MM.1S (cell line): ENCODE measurements around the gene NOX5.

Source experiments
- DNase-seq: peaks from one replicate; pipeline ENCODE4 v3.0.0-alpha.2; 2015
- H2AFZ ChIP-seq: fragments of 300-600 bp; sonication (generic); 2 replicates; pipeline ENCODE4 v1.6.0; 2016; ENCODE audit warnings: antibody characterized with exemption, low read length
- H3F3A ChIP-seq: fragments of 300-600 bp; sonication (generic); 2 replicates; pipeline ENCODE4 v1.6.1; 2016; ENCODE audit warnings: mild to moderate bottlenecking, antibody characterized with exemption, low read length, moderate library complexity, mixed read lengths; ENCODE audit not compliant: insufficient read depth
- H3K27ac ChIP-seq: fragments of 300-600 bp; sonication (generic); 2 replicates; pipeline ENCODE4 v1.5.1; 2016; ENCODE audit warnings: mild to moderate bottlenecking, low read length
- H3K27me3 ChIP-seq: fragments of 300-600 bp; sonication (generic); replicated peaks from 2 replicates; pipeline ENCODE4 v1.6.0; 2016; ENCODE audit warnings: low read length; ENCODE audit not compliant: insufficient read depth
- H3K36me3 ChIP-seq: fragments of 300-600 bp; sonication (generic); replicated peaks from 2 replicates; pipeline ENCODE4 v1.6.1; 2016; ENCODE audit warnings: mild to moderate bottlenecking, low read length, mixed read lengths; ENCODE audit not compliant: insufficient read depth
- H3K4me1 ChIP-seq: fragments of 300-600 bp; sonication (generic); 2 replicates; pipeline ENCODE4 v1.6.1; 2016; ENCODE audit warnings: low read length, mixed read lengths
- H3K4me2 ChIP-seq: fragments of 300-600 bp; sonication (generic); 2 replicates; pipeline ENCODE4 v1.6.0; 2016; ENCODE audit warnings: low read depth, low read length
- H3K4me3 ChIP-seq: fragments of 300-600 bp; sonication (generic); 2 replicates; pipeline ENCODE4 v1.5.1; 2016; ENCODE audit warnings: low read length, mixed read lengths
- H3K79me2 ChIP-seq: fragments of 300-600 bp; sonication (generic); 2 replicates; pipeline ENCODE4 v1.6.1; 2016; ENCODE audit warnings: mixed run types, low read length, mixed read lengths
- H3K9ac ChIP-seq: fragments of 300-600 bp; sonication (generic); 2 replicates; pipeline ENCODE4 v1.6.1; 2016; ENCODE audit warnings: low read length, mixed read lengths
- H3K9me2 ChIP-seq: fragments of 300-600 bp; sonication (generic); replicated peaks from 2 replicates; pipeline ENCODE4 v1.6.1; 2016; ENCODE audit warnings: mild to moderate bottlenecking, low read length, mixed read lengths; ENCODE audit not compliant: insufficient read depth
- H3K9me3 ChIP-seq: fragments of 300-600 bp; sonication (generic); replicated peaks from 2 replicates; pipeline ENCODE4 v1.6.1; 2016; ENCODE audit warnings: mild to moderate bottlenecking, low read length, mixed read lengths; ENCODE audit not compliant: insufficient read depth
- H4K20me1 ChIP-seq: fragments of 300-600 bp; sonication (generic); 2 replicates; pipeline ENCODE4 v1.6.1; 2016; ENCODE audit warnings: mild to moderate bottlenecking, low read length, moderate library complexity, mixed read lengths; ENCODE audit not compliant: insufficient read depth
- EZH2 ChIP-seq: fragments of 300-600 bp; sonication (generic); optimal IDR thresholded peaks from 2 replicates; pipeline ENCODE3; 2017; ENCODE audit warnings: low read depth, mild to moderate bottlenecking, antibody characterized with exemption, low read length, mixed read lengths
- EZH2phosphoT487 ChIP-seq: fragments of 300-600 bp; sonication (generic); IDR thresholded peaks from 2 replicates; pipeline ENCODE4 v1.6.1; 2018; ENCODE audit warnings: antibody characterized with exemption, low read length
- TF ChIP-seq, protein P1 (sequence below): fragments of 300-600 bp; sonication (generic); IDR thresholded peaks from 2 replicates; pipeline ENCODE4 v1.5.1; 2016; ENCODE audit warnings: antibody characterized with exemption, low read length, mixed read lengths

Gene NOX5

DNA sequence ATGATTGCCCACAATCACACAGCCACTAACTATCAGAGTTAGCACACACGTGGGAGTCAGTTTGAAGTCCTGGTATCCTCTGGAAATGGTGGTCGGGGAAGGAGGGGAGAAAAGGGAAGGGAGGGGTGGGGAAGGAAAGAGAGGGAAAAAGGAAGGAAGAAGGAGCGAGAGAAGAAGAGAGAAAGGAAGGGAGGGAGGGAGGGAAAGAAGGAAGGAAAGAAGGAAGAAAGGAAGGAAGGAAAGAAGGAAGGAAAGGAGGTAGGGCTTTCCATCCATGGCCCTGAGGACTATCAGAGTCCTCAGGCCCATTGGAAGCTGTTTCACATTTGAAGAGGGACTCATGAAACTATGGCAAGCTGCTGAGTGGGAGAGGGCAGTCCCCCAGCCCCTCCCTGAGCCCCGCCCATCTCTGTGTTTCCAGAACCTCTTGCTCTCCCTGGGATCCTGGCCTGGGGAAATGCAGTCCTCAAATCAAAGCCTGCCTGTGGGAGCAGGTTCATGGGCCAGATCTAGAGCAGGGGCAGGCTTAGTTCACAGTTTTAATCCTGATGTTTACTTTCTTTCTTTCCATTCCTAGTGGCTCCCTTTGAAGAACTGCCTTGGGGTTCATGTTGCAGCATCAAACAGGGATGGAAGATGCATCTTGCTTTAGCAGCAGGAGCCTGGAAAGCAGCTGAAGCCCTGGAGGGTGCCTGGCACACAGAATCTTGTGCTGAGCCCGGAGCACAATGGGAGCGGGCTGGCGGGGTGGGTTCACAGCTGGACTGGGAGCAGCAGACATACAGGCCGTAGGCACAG is 79.8 kb downstream of the NOX5 start:
- H3K27me3 ChIP-seq: no peaks in the 10 kb centered on the region
- no peaks in the 10 kb centered on the region for H3K9me2 ChIP-seq
- H3K9ac ChIP-seq: no peak overlapping the region
- no peaks in the 10 kb centered on the region for H3K79me2 ChIP-seq
- no peak for DNase-seq
- no peak overlapping the region for H3K4me3 ChIP-seq
- no peaks in the 10 kb centered on the region for H3K36me3 ChIP-seq
- no peaks in the 10 kb centered on the region for H4K20me1 ChIP-seq
- H3K4me1 ChIP-seq: no peaks in the 10 kb centered on the region
- TF ChIP-seq EZH2: no peak
- no peak overlapping the region for H2AFZ ChIP-seq
- no peak overlapping the region for H3K4me2 ChIP-seq
- no peaks in the 10 kb centered on the region for H3K9me3 ChIP-seq
- H3F3A ChIP-seq: no peaks in the 10 kb centered on the region
- no peak overlapping the region for H3K27ac ChIP-seq

DNA sequence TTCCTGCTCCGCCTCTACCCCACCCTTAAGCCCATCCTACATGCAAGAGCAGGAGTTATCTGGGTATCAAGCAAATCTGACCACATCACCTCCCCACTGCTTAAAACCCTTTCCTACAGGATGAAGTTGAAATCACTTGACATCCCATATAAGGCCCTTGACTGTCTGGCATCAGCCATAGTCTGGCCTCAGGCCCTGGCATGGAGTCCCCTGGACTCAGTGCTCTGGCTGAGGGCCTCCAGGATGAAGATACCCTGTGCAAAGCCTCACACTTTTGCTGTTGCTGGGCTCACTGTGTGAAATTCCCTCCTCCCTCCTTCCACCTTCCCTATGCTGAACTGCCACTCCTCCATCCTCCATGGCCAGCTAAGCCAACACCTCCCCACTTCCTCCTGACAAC is 80.8 kb downstream of the NOX5 start:
- Histone ChIP-seq H4K20me1 (no peaks in the 10 kb centered on the region), H3K4me2 (no peak overlapping the region)
- TF ChIP-seq, protein P1, sequence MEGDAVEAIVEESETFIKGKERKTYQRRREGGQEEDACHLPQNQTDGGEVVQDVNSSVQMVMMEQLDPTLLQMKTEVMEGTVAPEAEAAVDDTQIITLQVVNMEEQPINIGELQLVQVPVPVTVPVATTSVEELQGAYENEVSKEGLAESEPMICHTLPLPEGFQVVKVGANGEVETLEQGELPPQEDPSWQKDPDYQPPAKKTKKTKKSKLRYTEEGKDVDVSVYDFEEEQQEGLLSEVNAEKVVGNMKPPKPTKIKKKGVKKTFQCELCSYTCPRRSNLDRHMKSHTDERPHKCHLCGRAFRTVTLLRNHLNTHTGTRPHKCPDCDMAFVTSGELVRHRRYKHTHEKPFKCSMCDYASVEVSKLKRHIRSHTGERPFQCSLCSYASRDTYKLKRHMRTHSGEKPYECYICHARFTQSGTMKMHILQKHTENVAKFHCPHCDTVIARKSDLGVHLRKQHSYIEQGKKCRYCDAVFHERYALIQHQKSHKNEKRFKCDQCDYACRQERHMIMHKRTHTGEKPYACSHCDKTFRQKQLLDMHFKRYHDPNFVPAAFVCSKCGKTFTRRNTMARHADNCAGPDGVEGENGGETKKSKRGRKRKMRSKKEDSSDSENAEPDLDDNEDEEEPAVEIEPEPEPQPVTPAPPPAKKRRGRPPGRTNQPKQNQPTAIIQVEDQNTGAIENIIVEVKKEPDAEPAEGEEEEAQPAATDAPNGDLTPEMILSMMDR: no peak
- no peak for TF ChIP-seq EZH2phosphoT487
- no peak for TF ChIP-seq EZH2

DNA sequence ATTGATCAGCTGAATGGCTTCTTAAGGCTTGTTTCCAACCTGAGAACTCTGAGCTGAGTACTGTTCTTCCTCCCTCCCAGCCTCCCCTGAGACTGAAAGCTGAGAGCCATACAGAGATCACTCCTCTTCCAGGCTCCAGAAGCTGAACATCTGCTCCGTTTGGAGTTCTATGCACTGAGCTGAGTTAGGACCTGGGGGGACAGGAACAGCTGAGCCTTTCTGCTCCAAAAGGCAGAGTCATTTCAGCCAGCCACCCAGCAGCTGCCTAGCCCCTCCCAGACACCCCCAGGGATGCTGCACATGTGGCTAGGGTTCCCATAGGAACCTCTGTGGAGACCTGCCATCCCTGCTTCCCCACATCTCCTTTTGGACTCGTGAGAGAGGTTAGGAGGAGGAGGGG is 81.7 kb downstream of the NOX5 start:
- no peak overlapping the region for H3K27ac ChIP-seq
- no peak overlapping the region for H3K4me2 ChIP-seq
- no peaks in the 10 kb centered on the region for H3F3A ChIP-seq
- H3K4me1 ChIP-seq: no peaks in the 10 kb centered on the region
- no peaks in the 10 kb centered on the region for H3K9me2 ChIP-seq
- no peak overlapping the region for H3K4me3 ChIP-seq
- no peaks in the 10 kb centered on the region for H3K9me3 ChIP-seq
- no peak for DNase-seq
- H3K9ac ChIP-seq: no peak overlapping the region
- H2AFZ ChIP-seq: no peak overlapping the region
- H4K20me1 ChIP-seq: no peaks in the 10 kb centered on the region
- H3K27me3 ChIP-seq: no peaks in the 10 kb centered on the region
- TF ChIP-seq EZH2phosphoT487 (no peak), EZH2 (no peak)
- TF ChIP-seq, protein P1: no peak
- H3K36me3 ChIP-seq: no peaks in the 10 kb centered on the region
- no peaks in the 10 kb centered on the region for H3K79me2 ChIP-seq

More for the DNA sequence above, 80.8 kb downstream of the NOX5 start:
- no peaks in the 10 kb centered on the region for H3K9me2 ChIP-seq
- H3K36me3 ChIP-seq: no peaks in the 10 kb centered on the region
- H2AFZ ChIP-seq: no peak overlapping the region
- H3F3A ChIP-seq: no peaks in the 10 kb centered on the region
- DNase-seq: no peak
- H3K27ac ChIP-seq: no peak overlapping the region
- no peaks in the 10 kb centered on the region for H3K27me3 ChIP-seq
- no peak overlapping the region for H3K4me3 ChIP-seq
- H3K4me1 ChIP-seq: no peaks in the 10 kb centered on the region
- H3K79me2 ChIP-seq: no peaks in the 10 kb centered on the region
- H3K9me3 ChIP-seq: no peaks in the 10 kb centered on the region
- no peak overlapping the region for H3K9ac ChIP-seq

DNA sequence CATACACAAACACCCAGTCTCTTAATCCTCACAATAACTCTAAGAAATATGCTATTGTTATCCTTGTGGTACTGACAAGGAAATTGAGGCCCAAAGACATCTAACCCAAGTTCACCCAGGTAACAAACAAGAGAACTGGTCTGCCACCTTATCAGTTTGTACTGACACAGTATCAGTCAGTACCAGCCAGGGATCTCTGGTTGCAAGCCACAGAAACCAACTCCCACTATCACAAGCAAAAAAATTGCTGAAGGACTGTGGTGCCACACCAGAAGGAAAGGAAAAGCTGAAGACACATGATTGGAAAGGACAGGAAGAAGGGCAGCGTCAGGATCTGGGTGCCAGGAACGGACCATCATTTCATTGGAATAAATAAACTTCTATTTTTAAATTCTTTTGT is 82.1 kb downstream of the NOX5 start:
- no peak overlapping the region for H3K9ac ChIP-seq
- no peak for TF ChIP-seq EZH2
- TF ChIP-seq, protein P1: no peak
- TF ChIP-seq EZH2phosphoT487: no peak
- H3K4me2 ChIP-seq: no peak overlapping the region

More for the DNA sequence above, 82.1 kb downstream of the NOX5 start:
- Histone ChIP-seq H3K9me2 (no peaks in the 10 kb centered on the region), H3K79me2 (no peaks in the 10 kb centered on the region), H3F3A (no peaks in the 10 kb centered on the region), H3K36me3 (no peaks in the 10 kb centered on the region), H3K9me3 (no peaks in the 10 kb centered on the region), H3K27ac (no peak overlapping the region), H3K27me3 (no peaks in the 10 kb centered on the region), H4K20me1 (no peaks in the 10 kb centered on the region), H2AFZ (no peak overlapping the region), H3K4me3 (no peak overlapping the region), H3K4me1 (no peaks in the 10 kb centered on the region)
- no peak for DNase-seq
